NCI-H1105 treated with DMSO at 0.1 percent for 48 hours (cell line): ENCODE measurements around the gene PPIP5K2.

ENCODE experiments used
- DNase-seq: peaks from one replicate; lab custom pipeline; 2025; lab: John Stamatoyannopoulos, UW

PPIP5K2 gene

DNA sequence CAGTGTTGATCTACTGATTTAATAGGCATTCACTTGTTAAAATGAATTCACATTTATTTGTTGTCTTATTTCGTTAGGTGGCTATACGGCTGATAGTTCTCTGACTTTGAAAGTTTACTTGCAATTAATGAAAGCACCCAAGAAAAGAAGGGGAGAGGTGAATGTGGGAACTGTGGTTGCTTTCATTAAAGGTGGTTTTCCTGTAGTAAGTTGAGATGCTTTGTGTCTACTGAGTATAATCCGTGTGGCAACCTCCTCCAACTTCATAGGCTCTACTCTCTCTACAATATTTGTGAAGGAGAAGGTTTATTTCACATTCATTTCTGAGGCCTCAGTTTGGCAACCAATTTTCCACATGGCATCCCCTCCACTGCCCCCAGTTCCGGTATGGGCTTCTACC, 125.7 kb downstream of the PPIP5K2 start:
- DNase-seq: no peak

- no peak for DNase-seq
These were observed 127.0 kb downstream of the PPIP5K2 start for GRCh38 chr5:103247118-103247517.

GRCh38 chr5:103249068-103249467, 129.0 kb downstream of the PPIP5K2 start:
- no peak for DNase-seq

DNA sequence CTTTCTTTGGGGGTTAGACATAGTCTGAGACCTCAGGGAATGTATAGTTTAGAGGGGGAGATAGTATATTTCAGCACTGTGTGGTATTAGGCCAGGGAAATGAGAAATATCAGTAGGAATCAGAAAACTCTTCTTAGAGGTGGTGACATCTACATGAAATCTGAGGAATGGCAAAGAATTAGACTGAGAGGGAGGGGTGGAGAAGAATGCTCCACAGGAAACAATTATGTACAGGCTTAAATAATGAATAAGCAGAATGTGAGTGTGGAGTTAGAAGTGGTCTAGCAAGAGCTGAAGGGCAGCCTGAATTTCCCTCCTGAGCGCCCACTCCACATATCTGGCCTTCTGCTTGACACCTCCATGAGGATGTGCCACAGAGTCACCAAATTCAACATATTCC, 134.8 kb downstream of the PPIP5K2 start:
- DNase-seq: no peak

DNA sequence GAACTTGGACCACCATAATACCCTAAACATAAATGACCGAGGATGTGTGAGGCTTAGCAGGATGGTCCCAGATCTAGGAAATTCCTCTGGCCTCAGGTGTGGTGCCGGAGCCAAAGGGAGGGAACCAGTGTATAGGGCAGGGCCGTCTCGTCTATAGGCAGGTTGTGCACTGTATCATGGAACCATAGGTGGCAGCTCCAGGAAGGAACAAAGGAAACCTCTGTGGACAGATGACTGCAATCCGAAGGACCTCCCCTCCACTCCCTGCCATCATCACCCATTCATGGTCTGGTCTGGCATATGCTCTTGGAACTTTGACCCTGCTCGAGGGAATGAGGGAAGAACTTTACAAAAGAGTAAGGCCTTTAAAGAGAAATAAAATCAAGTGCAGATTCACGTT, 135.6 kb downstream of the PPIP5K2 start:
- no peak for DNase-seq

GRCh38 chr5:103256178-103256577, 136.1 kb downstream of the PPIP5K2 start:
- no peak for DNase-seq

- peak; percentile 86 for DNase-seq
These were observed 138.4 kb downstream of the PPIP5K2 start, which contains the start of gene MACIR for GRCh38 chr5:103258368-103258956. MACIR (plus strand) TSS chr5:103258763; CDS start chr5:103275920, 17,157 bp downstream.

GRCh38 chr5:103258957-103259704, 139.0 kb downstream of the PPIP5K2 start:
- DNase-seq: peak; percentile 28

GRCh38 chr5:103259705-103260355, 139.7 kb downstream of the PPIP5K2 start:
- peak; percentile 38 for DNase-seq

DNA sequence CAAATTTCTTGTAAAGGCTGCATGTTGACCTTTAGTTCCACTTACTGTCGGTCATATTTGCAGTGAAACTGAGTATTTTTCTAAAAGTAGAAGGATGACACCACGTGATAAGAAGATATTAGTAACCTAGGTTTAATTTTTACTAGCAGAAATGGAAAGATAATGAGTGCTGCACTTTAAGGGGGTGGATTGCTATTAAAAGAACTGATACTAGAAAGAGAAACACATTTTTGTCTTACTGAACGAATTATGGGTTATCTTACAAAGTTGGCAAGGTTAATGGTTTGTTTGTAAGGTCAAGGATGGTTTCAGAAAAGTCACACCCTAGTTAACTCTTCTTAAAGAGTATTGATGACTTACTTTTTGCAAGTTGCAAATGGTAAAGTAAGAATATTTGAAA, 140.8 kb downstream of the PPIP5K2 start:
- DNase-seq: no peak
